RKO (cell line): ENCODE data around the gene FOXJ3.

Experiments
- DNase-seq: peaks from one replicate; pipeline ENCODE4 v3.0.0-alpha.2; 2016; ENCODE audit warnings: low spot score

The FOXJ3 gene

DNA sequence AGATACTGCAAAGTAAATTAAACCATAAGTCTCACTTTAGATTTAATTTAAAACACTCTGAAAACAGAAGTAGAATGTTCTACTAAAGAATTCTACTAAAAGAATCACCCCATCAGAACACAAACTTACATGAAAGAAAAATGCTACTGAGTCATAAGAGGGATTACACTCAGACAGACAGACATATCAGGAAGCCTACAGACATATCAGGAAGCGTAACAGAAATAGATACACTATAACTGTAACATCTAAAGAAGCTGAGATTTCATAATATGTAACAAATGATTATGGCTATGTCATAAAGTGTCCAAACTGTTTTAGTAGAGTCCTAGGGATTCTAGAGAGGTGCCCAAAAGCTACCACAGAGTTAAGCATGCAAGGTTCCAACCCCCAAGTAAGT, 23.9 kb downstream of the FOXJ3 start:
- no peak for DNase-seq

DNA sequence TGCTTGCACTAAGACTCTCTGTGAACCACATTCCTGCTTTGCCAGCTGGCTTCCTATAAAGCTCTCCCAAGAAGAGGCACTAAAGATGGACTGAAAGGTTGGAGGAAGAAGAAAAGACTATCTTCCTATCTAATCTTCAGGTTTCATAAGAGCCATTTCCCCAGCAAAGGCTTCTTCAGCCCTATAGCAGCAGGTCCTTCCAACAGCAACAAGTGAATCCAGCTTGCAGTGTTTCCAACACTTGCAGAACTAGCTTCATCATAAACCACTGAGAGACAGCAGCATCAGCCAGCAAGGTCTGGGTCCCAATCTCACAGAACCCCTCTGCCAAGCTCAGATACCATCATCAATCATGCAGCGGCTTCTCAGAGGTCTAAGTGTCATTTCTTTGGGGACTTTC, 28.1 kb downstream of the FOXJ3 start:
- no peak for DNase-seq

DNA sequence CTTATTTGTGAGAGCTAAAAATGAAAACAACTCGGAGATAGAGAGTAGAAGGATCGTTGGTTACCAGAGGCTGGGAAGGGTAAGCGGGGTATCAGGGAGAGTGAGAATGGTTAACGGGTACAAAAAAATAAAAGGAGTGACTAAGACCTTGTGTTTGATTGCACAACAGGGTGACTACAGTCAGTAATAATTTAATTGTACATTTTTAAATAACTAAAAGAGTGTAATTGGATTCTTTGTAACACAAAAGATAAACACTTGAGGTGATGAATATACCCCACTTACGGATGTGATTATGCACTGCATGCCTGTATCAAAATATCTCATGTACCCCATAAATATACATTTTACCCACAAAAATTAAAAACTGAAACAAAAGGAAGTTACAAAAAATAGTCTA, 29.4 kb downstream of the FOXJ3 start:
- DNase-seq, result no peak

DNA sequence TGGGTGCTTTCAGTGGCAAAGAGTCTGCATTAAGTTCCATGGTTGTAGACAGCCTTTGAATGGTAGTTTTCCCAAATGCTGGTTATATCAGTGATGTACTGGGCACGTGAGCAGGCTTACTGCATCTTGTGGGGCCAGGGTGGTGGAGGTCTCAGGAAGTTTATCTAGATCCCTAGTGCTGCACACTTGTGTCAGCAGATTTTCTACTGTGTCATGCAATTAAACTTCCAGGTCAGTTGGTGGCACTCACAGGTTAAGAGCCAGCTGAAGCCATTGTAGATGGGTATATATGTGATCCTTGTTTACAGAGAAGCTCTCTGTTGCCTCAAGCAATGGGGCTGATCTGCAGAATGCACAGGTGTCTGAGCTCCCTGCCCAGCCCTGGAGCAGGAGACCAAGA, 33.0 kb downstream of the FOXJ3 start:
- no peak for DNase-seq

DNA sequence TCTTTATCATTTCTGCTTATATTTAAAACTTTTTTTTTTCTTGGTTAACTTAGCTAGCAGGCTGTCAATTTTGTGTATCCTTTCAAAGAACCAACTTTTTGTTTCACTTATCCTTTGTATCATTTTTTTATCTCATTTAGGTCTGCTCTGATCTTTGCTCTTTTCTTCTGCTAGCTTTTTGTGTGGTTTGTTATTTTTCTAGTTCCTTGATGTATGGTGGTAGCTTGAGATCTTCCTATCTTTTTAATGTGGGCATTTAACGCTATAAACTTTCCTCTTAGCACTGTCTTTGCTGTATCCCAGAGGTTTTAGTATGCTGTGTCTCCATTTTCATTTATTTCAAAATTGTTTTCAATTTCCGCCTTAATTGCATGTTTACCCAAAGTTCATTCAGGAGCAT, 36.5 kb downstream of the FOXJ3 start:
- DNase-seq, result no peak

- no peak for DNase-seq
These were observed 39.2 kb downstream of the FOXJ3 start for GRCh38 chr1:42295816-42296215.

- no peak for DNase-seq
These were observed 44.9 kb downstream of the FOXJ3 start for GRCh38 chr1:42290130-42290529.

DNA sequence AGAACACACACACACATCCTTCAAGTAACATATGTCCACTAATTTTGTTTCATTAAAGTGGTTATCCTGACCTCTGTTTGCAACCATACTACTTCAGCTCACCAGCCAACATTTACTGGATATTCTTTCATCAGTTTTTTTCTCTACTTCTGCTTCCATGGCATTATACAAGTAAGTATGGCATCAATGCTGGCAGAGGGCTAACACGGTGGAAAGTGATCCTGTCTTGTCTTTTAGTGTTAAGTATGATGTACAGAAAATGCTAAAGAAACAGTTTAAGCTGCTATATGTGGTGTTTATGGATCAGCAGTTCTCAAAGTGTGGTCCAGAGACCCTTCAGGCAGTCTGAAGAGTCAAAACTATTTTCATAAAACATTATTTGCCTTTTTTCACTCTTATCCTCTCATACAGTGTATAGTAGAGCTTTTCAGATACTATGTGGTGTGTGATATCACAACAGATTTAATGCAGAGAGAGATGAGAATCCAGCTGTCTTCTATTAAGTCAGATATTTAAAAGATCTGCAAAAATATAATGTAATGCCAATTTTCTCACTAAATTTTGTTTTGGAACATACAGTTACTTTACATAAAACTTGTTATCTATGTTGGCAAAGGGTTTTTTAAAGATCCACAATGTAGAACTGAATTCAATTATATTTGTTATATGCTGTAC, 46.6 kb downstream of the FOXJ3 start:
- DNase-seq, result no peak

- DNase-seq, result peak; percentile 35
These were observed 52.0 kb downstream of the FOXJ3 start for GRCh38 chr1:42282867-42283583.

- DNase-seq, result no peak
These were observed 52.9 kb downstream of the FOXJ3 start for GRCh38 chr1:42282024-42282579.

DNA sequence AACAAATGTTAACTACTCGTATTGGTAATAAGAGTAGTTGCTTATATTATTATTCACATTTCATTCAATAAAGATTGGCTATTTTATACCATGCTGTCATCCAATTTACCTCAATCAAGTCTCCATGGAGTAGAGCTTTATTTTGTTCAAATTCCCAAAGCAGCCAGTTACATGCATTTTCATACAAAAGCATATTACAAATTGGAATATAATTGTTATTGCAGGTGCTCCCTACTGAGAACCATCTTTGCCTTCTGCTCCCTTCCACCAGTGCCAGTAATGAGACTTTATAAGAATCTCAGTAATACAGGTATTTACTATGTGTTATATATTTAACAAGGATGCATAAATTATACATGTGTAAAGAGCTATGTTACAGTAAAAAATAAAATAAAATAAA, 54.2 kb downstream of the FOXJ3 start:
- no peak for DNase-seq

- no peak for DNase-seq
These were observed 56.0 kb downstream of the FOXJ3 start for GRCh38 chr1:42279055-42279454.

DNA sequence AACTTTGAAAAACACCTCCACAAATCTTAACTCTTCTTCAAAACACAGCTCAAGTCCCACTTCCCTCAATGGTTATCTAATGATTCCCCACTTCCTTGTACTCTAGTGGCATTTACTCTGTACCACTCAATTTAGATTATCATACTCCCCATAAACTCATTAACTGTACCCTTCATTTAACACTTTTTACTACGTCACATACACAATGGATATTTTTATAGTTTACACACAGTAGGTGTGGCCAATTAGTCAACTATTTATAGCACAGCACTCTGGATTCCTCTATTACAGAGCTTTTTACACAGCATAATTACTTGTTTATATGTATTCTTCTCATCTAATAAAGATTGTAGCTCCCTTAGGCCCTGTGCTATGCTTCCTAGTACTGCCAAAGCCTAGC, 62.1 kb downstream of the FOXJ3 start:
- no peak for DNase-seq

DNA sequence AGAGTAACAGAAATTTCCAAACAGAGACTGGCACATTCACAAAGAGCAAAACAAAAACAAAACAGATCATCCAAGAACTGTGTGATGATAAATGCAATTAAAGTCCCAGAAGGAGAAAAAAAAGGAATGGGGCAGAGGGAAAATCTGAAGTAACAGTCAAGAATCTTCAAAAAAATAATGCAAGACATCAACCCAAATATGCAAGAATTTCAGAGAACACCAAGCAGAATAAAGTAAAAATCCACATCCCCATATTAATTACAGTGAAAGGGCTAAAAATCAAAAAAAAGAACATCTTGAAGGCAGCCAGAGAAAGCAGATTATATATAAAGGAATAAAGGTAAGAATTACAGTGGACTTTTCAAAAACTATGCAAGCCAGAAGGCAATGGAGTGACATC, 67.1 kb downstream of the FOXJ3 start:
- no peak for DNase-seq

GRCh38 chr1:42266253-42267135, 68.5 kb downstream of the FOXJ3 start:
- no peak for DNase-seq

DNA sequence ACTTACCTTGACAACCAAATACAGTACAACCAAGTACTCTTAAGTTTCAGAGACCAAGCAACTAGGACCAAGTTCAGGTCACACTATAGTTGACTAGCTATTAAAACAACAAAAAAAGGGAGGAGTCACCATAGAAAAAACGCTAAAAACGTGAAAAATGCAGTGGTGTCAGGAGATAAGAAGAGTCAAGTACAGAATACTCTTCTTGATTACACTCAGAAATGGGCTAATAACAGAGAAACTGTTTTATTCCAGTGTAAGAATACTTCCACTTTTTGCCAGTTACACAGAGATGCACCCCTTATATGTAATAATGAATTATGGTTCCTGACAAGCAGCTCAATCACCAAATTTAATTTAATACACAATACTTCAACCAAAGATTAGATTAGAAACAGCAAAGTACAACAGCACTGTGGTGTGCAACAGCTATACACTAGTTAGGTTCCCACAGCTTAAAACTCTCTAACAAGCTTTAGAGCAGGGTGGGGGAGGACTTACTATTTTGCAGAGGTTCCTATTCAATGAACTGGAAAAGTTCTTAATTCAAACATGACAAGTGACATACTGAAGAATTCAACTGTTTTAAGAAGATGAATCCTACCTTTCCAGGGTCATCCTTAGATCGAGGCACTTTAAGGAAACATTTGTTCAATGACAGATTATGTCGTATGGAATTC, 70.4 kb downstream of the FOXJ3 start:
- no peak for DNase-seq

GRCh38 chr1:42263019-42263418, 72.0 kb downstream of the FOXJ3 start:
- no peak for DNase-seq

GRCh38 chr1:42260376-42261070, 74.5 kb downstream of the FOXJ3 start:
- no peak for DNase-seq

- peak; percentile 50 for DNase-seq
These were observed 75.3 kb downstream of the FOXJ3 start for GRCh38 chr1:42259739-42260064.

DNA sequence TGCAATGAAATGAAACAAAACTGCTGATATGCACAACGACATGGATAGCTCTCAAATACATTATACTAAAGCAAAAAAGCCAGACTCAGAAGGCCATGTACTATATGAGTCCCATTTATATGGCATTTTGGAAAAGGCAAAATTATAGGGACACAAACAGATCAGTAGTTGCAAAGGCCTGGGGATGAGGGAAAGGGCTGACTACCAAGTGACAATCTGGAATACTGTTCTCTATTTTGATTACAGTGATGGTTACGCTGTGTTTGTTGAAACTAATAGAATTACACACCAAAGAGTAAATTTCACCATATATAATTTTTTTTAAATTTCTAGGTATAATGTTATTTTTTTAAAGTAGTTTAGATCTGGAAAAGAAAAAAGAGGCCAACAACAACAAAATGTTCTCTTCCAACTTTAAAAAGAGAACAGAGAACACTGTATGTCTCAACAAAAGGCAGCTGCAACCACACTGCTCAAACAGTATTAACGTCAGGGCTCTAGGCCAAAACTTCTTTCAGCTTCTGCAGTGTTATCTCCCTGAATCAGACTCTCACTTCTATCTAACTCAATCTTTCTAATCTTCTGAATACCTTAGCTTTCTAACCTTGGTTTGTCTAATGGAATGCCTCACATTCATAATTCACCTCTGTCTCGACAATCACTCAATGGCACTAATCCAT, 75.8 kb downstream of the FOXJ3 start:
- no peak for DNase-seq

- DNase-seq, result no peak
These were observed 76.8 kb downstream of the FOXJ3 start for GRCh38 chr1:42258218-42258617.
